Caco-2 (cell line): ENCODE measurements around the gene MUC22. TPM values are rescaled to one million over a fixed set of nuclear protein-coding genes. Genes with fewer than 3 reads are reported as not detected.
"Not testable (repeated sequence)": the region's sequence is repeated elsewhere in the genome, so short reads cannot be mapped to it uniquely, and the experiment has no call there.

Source experiments
- BruUV-seq: library from RNA; stranded (reverse); fragments of 400-500 nt; replicated peaks from 2 replicates; lab custom pipeline; 2021; lab: Mats Ljungman, UMichigan
- CTCF ChIA-PET: fragments of 300-600 bp; sonication (Branson Sonifier 250); formaldehyde crosslinking; loops from one replicate; lab custom pipeline; 2022; ENCODE audit warnings: antibody characterized with exemption; lab: Charles Lee
- POLR2A ChIA-PET: fragments of 300-600 bp; sonication (Branson Sonifier 250); formaldehyde crosslinking; loops from one replicate; lab custom pipeline; 2022; ENCODE audit warnings: antibody characterized with exemption; lab: Charles Lee
- DNase-seq, 2 experiments: peaks; one replicate each; pipeline versions ENCODE4 v3.0.0 to v3.0.0-alpha.2; 2020 to 2022
- H3K27me3 ChIP-seq: replicated peaks from 2 replicates; pipeline ENCODE4 v1.6.0; 2011; ENCODE audit warnings: low read length; ENCODE audit not compliant: control insufficient read depth, insufficient read depth
- H3K36me3 ChIP-seq: 2 replicates; pipeline ENCODE4 v1.5.1; 2011; ENCODE audit warnings: low read length; ENCODE audit not compliant: control insufficient read depth, insufficient read depth
- H3K4me1 ChIP-seq: fragments of 250-450 bp; sonication (Bioruptor Pico); 2 replicates; pipeline ENCODE4 v1.5.1; 2020; ENCODE audit warnings: mild to moderate bottlenecking
- H3K4me3 ChIP-seq: 2 replicates; pipeline ENCODE4 v1.5.1; 2011; ENCODE audit warnings: low read depth, mild to moderate bottlenecking, control low read depth, low read length
- H3K9me3 ChIP-seq: fragments of 250-450 bp; sonication (Bioruptor Pico); 2 replicates; pipeline ENCODE4 v1.5.1; 2020; ENCODE audit warnings: mild to moderate bottlenecking, moderate library complexity
- H3K27ac Mint-ChIP-seq: one replicate; pipeline ENCODE4 v1.8.0; 2022; ENCODE audit warnings: mixed read lengths; ENCODE audit not compliant: unreplicated experiment
- H3K27me3 Mint-ChIP-seq: one replicate; pipeline ENCODE4 v1.8.0; 2022; ENCODE audit warnings: mixed read lengths; ENCODE audit not compliant: insufficient read depth, unreplicated experiment
- H3K36me3 Mint-ChIP-seq: one replicate; pipeline ENCODE4 v1.8.0; 2022; ENCODE audit warnings: mild to moderate bottlenecking, mixed read lengths; ENCODE audit not compliant: insufficient read depth, unreplicated experiment
- H3K4me1 Mint-ChIP-seq: one replicate; pipeline ENCODE4 v1.8.0; 2022; ENCODE audit warnings: low read depth, mixed read lengths; ENCODE audit not compliant: unreplicated experiment
- H3K4me3 Mint-ChIP-seq: one replicate; pipeline ENCODE4 v1.8.0; 2022; ENCODE audit warnings: mild to moderate bottlenecking, moderate library complexity, mixed read lengths; ENCODE audit not compliant: unreplicated experiment
- H3K9me3 Mint-ChIP-seq: one replicate; pipeline ENCODE4 v1.8.0; 2022; ENCODE audit warnings: mixed read lengths; ENCODE audit not compliant: unreplicated experiment
- CTCF ChIP-seq, 2 experiments: fragments of 200-600 bp in 1 of 2; IDR thresholded peaks; 1 replicate in 1 of 2; 2 replicates in 1 of 2; pipeline versions ENCODE4 v1.5.1 to v1.8.0; 2011 to 2022; ENCODE audit warnings: antibody characterized with exemption in 1 of 2, control low read depth in 1 of 2, inconsistent platforms in 1 of 2, low read depth in 1 of 2, low read length in 1 of 2, mild to moderate bottlenecking in 1 of 2, moderate library complexity in 1 of 2; ENCODE audit not compliant: insufficient read depth in 1 of 2, severe bottlenecking in 1 of 2, unreplicated experiment in 1 of 2
- intact Hi-C: fragments of 100-400 bp; cut with micrococcal nuclease; formaldehyde crosslinking; loops from one replicate; pipeline ENCODE4 v1.10.0; 2022; ENCODE audit not compliant: unreplicated experiment
- total RNA-seq: library from RNA; stranded (reverse); gene quantifications from 2 replicates; pipeline ENCODE4 v1.2.3, GENCODE V29; 2022

MUC22 gene
- total RNA-seq, 1 experiment from 2014 or later: not detected

DNA sequence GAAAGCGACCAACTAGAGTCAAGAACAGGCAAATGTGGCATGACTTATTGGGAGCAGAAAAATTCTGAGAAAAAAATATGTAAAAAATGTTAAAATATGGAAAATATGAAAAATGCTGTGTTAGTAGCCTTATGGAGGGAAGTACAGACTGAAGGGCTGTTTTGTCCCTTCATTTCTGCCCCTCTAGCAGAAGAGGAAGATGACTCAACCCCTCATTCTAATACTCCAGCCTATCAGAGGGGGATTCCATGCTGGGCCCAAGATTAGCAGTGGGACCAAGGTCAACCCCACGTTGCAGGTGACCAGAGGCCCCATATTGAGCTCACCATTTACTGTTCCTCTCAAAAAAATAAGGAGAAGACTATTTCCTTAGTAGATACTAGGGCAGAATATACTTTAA lies 18.4 kb upstream of the MUC22 start:
- H3K4me1 ChIP-seq: peaks cover 17% of the 10 kb centered on the region
- BruUV-seq: no TSS peak
- no peaks in the 10 kb centered on the region for H3K27me3 ChIP-seq
- intact Hi-C loops: no loop called here
- no peak overlapping the region for H3K4me3 Mint-ChIP-seq
- peaks cover 7% of the 10 kb centered on the region for H3K4me1 Mint-ChIP-seq
- DNase-seq: no peak
- ChIA-PET CTCF (no interaction called here), POLR2A (no interaction called here)
- no peaks in the 10 kb centered on the region for H3K9me3 ChIP-seq
- TF ChIP-seq CTCF (IDR thresholded peaks at IDR 0.05; ENCODE audit: insufficient read depth in 1 of 2, low read depth in 1 of 2, low read length in 1 of 2, severe bottlenecking in 1 of 2, unreplicated experiment in 1 of 2): no peak
- H3K36me3 ChIP-seq: no peaks in the 10 kb centered on the region
- H3K27me3 Mint-ChIP-seq: no peaks in the 10 kb centered on the region
- no peak overlapping the region for H3K4me3 ChIP-seq
- peaks cover 9% of the 10 kb centered on the region for H3K9me3 Mint-ChIP-seq
- H3K27ac Mint-ChIP-seq: no peak overlapping the region
- H3K36me3 Mint-ChIP-seq: peaks cover 6% of the 10 kb centered on the region

DNA sequence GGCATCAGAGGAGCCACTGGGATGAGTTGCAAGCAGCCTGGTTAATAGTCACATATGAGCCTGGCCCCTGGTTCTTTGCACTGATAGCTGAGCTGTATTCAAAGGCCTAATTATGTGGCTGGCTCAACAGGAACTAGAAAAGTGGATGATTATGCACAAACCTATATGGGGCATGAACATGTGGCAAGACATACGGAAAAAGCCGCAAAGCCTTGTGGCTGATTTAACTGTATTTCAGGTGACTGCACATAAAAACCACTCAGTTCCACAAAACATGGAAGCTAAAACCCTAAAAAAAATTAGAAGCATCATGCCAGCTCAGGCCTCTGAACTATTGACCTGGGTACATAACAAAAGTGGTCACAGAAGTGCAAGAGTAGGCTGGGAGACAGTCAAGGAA lies 13.0 kb upstream of the MUC22 start:
- H3K27ac Mint-ChIP-seq: no peak overlapping the region
- no peak overlapping the region for H3K4me3 Mint-ChIP-seq
- POLR2A ChIA-PET: no interaction called here
- H3K27me3 ChIP-seq: no peaks in the 10 kb centered on the region
- H3K4me3 ChIP-seq: no peak overlapping the region
- no peaks in the 10 kb centered on the region for H3K36me3 ChIP-seq
- no TSS peak for BruUV-seq
- H3K9me3 Mint-ChIP-seq: no peaks in the 10 kb centered on the region
- CTCF ChIA-PET: no interaction called here
- H3K36me3 Mint-ChIP-seq: no peaks in the 10 kb centered on the region
- no peak for TF ChIP-seq CTCF (IDR thresholded peaks at IDR 0.05; ENCODE audit: insufficient read depth in 1 of 2, low read depth in 1 of 2, low read length in 1 of 2, severe bottlenecking in 1 of 2, unreplicated experiment in 1 of 2)
- no peaks in the 10 kb centered on the region for H3K9me3 ChIP-seq
- no peaks in the 10 kb centered on the region for H3K4me1 Mint-ChIP-seq
- H3K4me1 ChIP-seq: no peaks in the 10 kb centered on the region
- no peaks in the 10 kb centered on the region for H3K27me3 Mint-ChIP-seq
- intact Hi-C loops: no loop called here
- no peak for DNase-seq

DNA sequence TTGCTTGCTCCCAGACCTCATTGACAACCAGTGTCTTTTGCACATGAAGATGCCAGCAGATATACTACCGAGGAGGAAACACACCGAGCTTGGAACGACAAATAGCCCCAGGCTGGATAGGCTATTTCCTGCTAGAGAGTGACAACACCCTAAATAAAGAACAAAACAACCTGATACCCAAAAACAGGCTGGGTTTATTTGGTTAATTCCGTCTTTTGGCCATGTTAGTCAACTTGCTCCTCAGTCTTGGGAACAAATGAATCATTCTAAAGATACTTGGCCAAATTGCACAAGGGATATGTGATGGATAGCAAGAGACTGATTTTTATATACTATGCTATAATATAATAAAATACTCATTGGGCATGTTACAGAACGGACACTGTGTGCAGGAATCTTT lies 11.5 kb upstream of the MUC22 start:
- Mint-ChIP-seq H3K4me1 (no peaks in the 10 kb centered on the region), H3K27me3 (no peaks in the 10 kb centered on the region), H3K36me3 (no peaks in the 10 kb centered on the region), H3K4me3 (no peak overlapping the region), H3K9me3 (peaks cover 10% of the 10 kb centered on the region), H3K27ac (no peak overlapping the region)
- intact Hi-C loops: no loop called here
- Histone ChIP-seq H3K9me3 (no peaks in the 10 kb centered on the region), H3K27me3 (no peaks in the 10 kb centered on the region), H3K36me3 (no peaks in the 10 kb centered on the region), H3K4me1 (no peaks in the 10 kb centered on the region), H3K4me3 (no peak overlapping the region)
- ChIA-PET POLR2A (interaction anchor here (0.6 kb wide), 1 partner anchor 104 kb away, joined by 3 read pairs; no protein-coding TSS in a partner anchor), CTCF (no interaction called here)
- BruUV-seq: no TSS peak
- no peak for DNase-seq
- TF ChIP-seq CTCF (IDR thresholded peaks at IDR 0.05; ENCODE audit: insufficient read depth in 1 of 2, low read depth in 1 of 2, low read length in 1 of 2, severe bottlenecking in 1 of 2, unreplicated experiment in 1 of 2): no peak

- BruUV-seq, CTCF ChIA-PET, H3K4me3 Mint-ChIP-seq, H3K9me3 ChIP-seq, DNase-seq, H3K27me3 ChIP-seq, H3K27me3 Mint-ChIP-seq, H3K36me3 ChIP-seq, H3K4me1 Mint-ChIP-seq, intact Hi-C loops, H3K4me3 ChIP-seq, H3K27ac Mint-ChIP-seq, H3K9me3 Mint-ChIP-seq, H3K36me3 Mint-ChIP-seq, H3K4me1 ChIP-seq, POLR2A ChIA-PET: not testable (repeated sequence)
Observed at GRCh38 chr6:31000067-31000860, 10.0 kb upstream of the MUC22 start.
